SK-N-MC (cell line): ENCODE measurements around the gene IFNA13.

ENCODE experiments used
- EZH2 ChIP-seq: fragments of 200-600 bp; sonication (generic); IDR thresholded peaks from one replicate; pipeline ENCODE4 v1.6.1; 2017; ENCODE audit warnings: antibody characterized with exemption
- POLR2AphosphoS5 ChIP-seq: IDR thresholded peaks from 2 replicates; pipeline ENCODE4 v1.6.1; 2012; ENCODE audit warnings: mild to moderate bottlenecking, low read depth, low read length, borderline replicate concordance

DNA sequence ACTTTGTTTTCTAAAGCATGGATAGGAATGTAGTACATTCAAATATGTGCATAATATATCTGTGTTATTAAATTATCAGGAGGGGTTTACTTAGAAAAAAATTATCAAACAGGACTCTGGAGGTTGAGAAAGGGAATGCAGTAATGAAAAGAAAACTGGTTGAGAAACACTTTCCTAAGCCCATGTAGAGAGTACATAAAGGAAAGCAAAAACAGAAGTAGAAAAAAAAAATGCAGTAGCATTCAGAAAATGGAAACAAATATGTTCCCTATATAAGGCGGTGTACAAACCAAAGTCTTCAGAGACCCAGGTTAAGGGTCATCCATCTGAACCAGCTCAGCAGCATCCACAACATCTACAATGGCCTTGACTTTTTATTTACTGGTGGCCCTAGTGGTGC lies 41.0 kb upstream of the IFNA13 start, which contains the start of gene IFNA8:
- no peak for TF ChIP-seq POLR2AphosphoS5
- TF ChIP-seq EZH2, result no peak
